ENCODE results near the gene MAPKAPK2. TPM values are rescaled to one million over a fixed set of nuclear protein-coding genes. Genes with fewer than 3 reads are reported as not detected.

The MAPKAPK2 gene
- polyA plus RNA-seq, 1 donor from 2014 or later, result 9.0 TPM

DNA sequence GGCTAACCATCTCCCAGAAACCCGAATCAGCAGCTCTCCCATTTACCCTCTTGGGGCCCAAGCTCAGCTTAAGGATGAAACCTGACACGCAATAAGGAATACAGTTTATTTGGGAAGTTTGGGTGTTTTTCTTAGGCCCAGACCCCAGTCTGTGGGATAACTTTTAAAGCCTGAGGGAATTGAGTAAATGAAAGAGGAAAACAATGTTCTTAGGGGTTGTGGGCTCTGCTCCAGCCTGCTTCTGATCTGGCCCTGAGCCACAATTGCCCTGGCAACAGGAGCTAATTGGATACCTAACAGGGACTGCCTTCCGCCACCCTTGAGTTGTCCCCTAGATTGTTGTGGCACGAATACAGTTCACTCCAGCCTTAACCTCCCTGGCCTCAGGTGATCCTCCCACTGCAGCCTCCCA lies 29.2 kb upstream of the MAPKAPK2 start:
- Histone ChIP-seq H3K36me3 (ENCODE audit: insufficient read depth, low read length) (no peaks in the 10 kb centered on the region), H3K4me2 (ENCODE audit: low read length) (no peak overlapping the region), H3K9me3 (ENCODE audit: low read length) (no peaks in the 10 kb centered on the region), H3K9me2 (ENCODE audit: insufficient read depth, low read length) (no peaks in the 10 kb centered on the region), H2AFZ (ENCODE audit: low read depth, low read length) (no peak overlapping the region), H3F3A (ENCODE audit: insufficient read depth, low read length, poor library complexity, severe bottlenecking) (no peaks in the 10 kb centered on the region), H3K79me2 (replicated peaks; ENCODE audit: insufficient read depth, low read length) (no peaks in the 10 kb centered on the region), H3K27me3 (ENCODE audit: insufficient read depth, low read depth, low read length) (no peaks in the 10 kb centered on the region), H3K27ac (ENCODE audit: low read length) (no peak overlapping the region), H3K4me3 (ENCODE audit: low read length) (no peak overlapping the region), H4K20me1 (ENCODE audit: insufficient read depth) (no peaks in the 10 kb centered on the region), H3K9ac (ENCODE audit: low read length) (no peak overlapping the region)
- TF ChIP-seq SMC3 (conservative IDR thresholded peaks at IDR 0.05; ENCODE audit: poor library complexity), result no peak

DNA sequence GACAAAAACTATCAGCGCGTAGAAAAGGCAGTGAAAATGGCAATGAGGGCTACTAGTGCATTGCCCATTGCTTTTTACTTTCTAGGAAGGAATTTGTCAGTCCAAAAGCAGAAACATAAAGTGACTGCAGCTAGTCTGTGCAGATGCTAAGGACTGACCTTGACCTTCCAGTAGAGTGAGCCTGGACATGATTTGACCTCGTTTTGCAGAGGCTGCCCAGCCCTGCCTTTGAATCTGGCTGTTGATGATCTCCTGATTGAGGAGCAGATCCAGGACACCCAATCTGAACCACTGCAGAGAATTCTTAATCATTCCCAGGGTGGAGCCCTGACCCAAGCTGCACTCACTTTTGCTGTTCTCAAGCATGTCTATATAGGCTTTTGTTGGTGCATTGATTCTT lies 27.8 kb upstream of the MAPKAPK2 start:
- Histone ChIP-seq H3K36me3 (ENCODE audit: insufficient read depth, low read length) (no peaks in the 10 kb centered on the region), H3K4me3 (ENCODE audit: low read length) (no peak overlapping the region), H4K20me1 (ENCODE audit: insufficient read depth) (no peaks in the 10 kb centered on the region), H3K4me2 (ENCODE audit: low read length) (no peak overlapping the region), H2AFZ (ENCODE audit: low read depth, low read length) (no peak overlapping the region), H3K27ac (ENCODE audit: low read length) (no peak overlapping the region), H3K9me3 (ENCODE audit: low read length) (no peaks in the 10 kb centered on the region), H3K27me3 (ENCODE audit: insufficient read depth, low read depth, low read length) (no peaks in the 10 kb centered on the region), H3K9me2 (ENCODE audit: insufficient read depth, low read length) (no peaks in the 10 kb centered on the region), H3K79me2 (replicated peaks; ENCODE audit: insufficient read depth, low read length) (no peaks in the 10 kb centered on the region), H3K9ac (ENCODE audit: low read length) (no peak overlapping the region), H3F3A (ENCODE audit: insufficient read depth, low read length, poor library complexity, severe bottlenecking) (no peaks in the 10 kb centered on the region)
- TF ChIP-seq RAD21 (conservative IDR thresholded peaks at IDR 0.05), result no peak
- no peak for TF ChIP-seq EZH2 (IDR thresholded peaks at IDR 0.05; ENCODE audit: borderline replicate concordance, insufficient read depth, low read length, poor library complexity, severe bottlenecking)
- TF ChIP-seq TAF1 (IDR thresholded peaks at IDR 0.05; ENCODE audit: low read depth), result no peak
- TF ChIP-seq, protein P1, sequence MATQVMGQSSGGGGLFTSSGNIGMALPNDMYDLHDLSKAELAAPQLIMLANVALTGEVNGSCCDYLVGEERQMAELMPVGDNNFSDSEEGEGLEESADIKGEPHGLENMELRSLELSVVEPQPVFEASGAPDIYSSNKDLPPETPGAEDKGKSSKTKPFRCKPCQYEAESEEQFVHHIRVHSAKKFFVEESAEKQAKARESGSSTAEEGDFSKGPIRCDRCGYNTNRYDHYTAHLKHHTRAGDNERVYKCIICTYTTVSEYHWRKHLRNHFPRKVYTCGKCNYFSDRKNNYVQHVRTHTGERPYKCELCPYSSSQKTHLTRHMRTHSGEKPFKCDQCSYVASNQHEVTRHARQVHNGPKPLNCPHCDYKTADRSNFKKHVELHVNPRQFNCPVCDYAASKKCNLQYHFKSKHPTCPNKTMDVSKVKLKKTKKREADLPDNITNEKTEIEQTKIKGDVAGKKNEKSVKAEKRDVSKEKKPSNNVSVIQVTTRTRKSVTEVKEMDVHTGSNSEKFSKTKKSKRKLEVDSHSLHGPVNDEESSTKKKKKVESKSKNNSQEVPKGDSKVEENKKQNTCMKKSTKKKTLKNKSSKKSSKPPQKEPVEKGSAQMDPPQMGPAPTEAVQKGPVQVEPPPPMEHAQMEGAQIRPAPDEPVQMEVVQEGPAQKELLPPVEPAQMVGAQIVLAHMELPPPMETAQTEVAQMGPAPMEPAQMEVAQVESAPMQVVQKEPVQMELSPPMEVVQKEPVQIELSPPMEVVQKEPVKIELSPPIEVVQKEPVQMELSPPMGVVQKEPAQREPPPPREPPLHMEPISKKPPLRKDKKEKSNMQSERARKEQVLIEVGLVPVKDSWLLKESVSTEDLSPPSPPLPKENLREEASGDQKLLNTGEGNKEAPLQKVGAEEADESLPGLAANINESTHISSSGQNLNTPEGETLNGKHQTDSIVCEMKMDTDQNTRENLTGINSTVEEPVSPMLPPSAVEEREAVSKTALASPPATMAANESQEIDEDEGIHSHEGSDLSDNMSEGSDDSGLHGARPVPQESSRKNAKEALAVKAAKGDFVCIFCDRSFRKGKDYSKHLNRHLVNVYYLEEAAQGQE (IDR thresholded peaks at IDR 0.05; ENCODE audit: borderline replicate concordance), result no peak
- no peak for TF ChIP-seq MXI1 (conservative IDR thresholded peaks at IDR 0.05; ENCODE audit: poor library complexity, severe bottlenecking)
- no peak for TF ChIP-seq POLR2AphosphoS5 (IDR thresholded peaks at IDR 0.05)
- no peak for TF ChIP-seq SMC3 (conservative IDR thresholded peaks at IDR 0.05; ENCODE audit: poor library complexity)
- TF ChIP-seq, protein P2, sequence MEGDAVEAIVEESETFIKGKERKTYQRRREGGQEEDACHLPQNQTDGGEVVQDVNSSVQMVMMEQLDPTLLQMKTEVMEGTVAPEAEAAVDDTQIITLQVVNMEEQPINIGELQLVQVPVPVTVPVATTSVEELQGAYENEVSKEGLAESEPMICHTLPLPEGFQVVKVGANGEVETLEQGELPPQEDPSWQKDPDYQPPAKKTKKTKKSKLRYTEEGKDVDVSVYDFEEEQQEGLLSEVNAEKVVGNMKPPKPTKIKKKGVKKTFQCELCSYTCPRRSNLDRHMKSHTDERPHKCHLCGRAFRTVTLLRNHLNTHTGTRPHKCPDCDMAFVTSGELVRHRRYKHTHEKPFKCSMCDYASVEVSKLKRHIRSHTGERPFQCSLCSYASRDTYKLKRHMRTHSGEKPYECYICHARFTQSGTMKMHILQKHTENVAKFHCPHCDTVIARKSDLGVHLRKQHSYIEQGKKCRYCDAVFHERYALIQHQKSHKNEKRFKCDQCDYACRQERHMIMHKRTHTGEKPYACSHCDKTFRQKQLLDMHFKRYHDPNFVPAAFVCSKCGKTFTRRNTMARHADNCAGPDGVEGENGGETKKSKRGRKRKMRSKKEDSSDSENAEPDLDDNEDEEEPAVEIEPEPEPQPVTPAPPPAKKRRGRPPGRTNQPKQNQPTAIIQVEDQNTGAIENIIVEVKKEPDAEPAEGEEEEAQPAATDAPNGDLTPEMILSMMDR (IDR thresholded peaks at IDR 0.05; ENCODE audit: poor library complexity, severe bottlenecking), result no peak
- TF ChIP-seq EP300 (conservative IDR thresholded peaks at IDR 0.05; ENCODE audit: poor library complexity, severe bottlenecking), result no peak

DNA sequence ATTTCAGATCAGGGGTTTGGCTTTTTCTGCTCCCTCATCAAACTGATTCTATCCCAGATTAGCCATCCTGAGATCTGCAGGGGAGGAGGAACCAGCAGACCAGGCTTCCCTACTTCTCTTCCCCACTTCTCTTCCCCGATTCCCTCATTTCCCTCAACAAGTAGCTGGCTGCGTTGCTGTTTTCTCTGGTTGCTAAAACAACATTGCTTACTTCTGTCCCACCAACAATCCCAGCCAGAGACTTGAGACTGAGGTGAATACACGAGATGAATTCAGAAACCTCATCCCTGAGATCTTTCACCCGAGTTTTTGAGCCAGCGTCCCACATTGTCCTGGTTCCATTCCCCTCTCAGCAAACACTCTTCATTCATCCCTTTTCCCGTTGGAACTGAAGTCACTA lies 27.0 kb upstream of the MAPKAPK2 start:
- no peak overlapping the region for H3K27ac ChIP-seq (ENCODE audit: low read length)
- H2AFZ ChIP-seq (ENCODE audit: low read depth, low read length), result no peak overlapping the region
- no peaks in the 10 kb centered on the region for H3K9me3 ChIP-seq (ENCODE audit: low read length)
- H3K27me3 ChIP-seq (ENCODE audit: insufficient read depth, low read depth, low read length), result no peaks in the 10 kb centered on the region
- no peak overlapping the region for H3K9ac ChIP-seq (ENCODE audit: low read length)
- H3K4me3 ChIP-seq (ENCODE audit: low read length), result no peak overlapping the region
- no peaks in the 10 kb centered on the region for H3F3A ChIP-seq (ENCODE audit: insufficient read depth, low read length, poor library complexity, severe bottlenecking)
- no peaks in the 10 kb centered on the region for H4K20me1 ChIP-seq (ENCODE audit: insufficient read depth)
- no peaks in the 10 kb centered on the region for H3K36me3 ChIP-seq (ENCODE audit: insufficient read depth, low read length)
- H3K9me2 ChIP-seq (ENCODE audit: insufficient read depth, low read length), result no peaks in the 10 kb centered on the region
- H3K79me2 ChIP-seq (replicated peaks; ENCODE audit: insufficient read depth, low read length), result no peaks in the 10 kb centered on the region
- no peak for TF ChIP-seq EZH2 (IDR thresholded peaks at IDR 0.05; ENCODE audit: borderline replicate concordance, insufficient read depth, low read length, poor library complexity, severe bottlenecking)
- no peak for TF ChIP-seq SMC3 (conservative IDR thresholded peaks at IDR 0.05; ENCODE audit: poor library complexity)
- no peak for TF ChIP-seq RAD21 (conservative IDR thresholded peaks at IDR 0.05)
- TF ChIP-seq MXI1 (conservative IDR thresholded peaks at IDR 0.05; ENCODE audit: poor library complexity, severe bottlenecking), result no peak
- no peak for TF ChIP-seq POLR2AphosphoS5 (IDR thresholded peaks at IDR 0.05)
- no peak for TF ChIP-seq EP300 (conservative IDR thresholded peaks at IDR 0.05; ENCODE audit: poor library complexity, severe bottlenecking)
- TF ChIP-seq, protein P2 (IDR thresholded peaks at IDR 0.05; ENCODE audit: poor library complexity, severe bottlenecking), result no peak
- TF ChIP-seq, protein P1 (IDR thresholded peaks at IDR 0.05; ENCODE audit: borderline replicate concordance), result no peak
- no peak for TF ChIP-seq TAF1 (IDR thresholded peaks at IDR 0.05; ENCODE audit: low read depth)
- H3K4me2 ChIP-seq (ENCODE audit: low read length), result no peak overlapping the region
